GM10248 (cell line): ENCODE measurements around the gene LBP.

Experiments
- CTCF ChIA-PET: fragments of 300-600 bp; sonication (Branson Sonifier 250); formaldehyde crosslinking; extraction: SDS; loops from one replicate; lab custom pipeline; 2021; ENCODE audit warnings: antibody characterized with exemption; lab: Yijun Ruan, JAX
- POLR2A ChIA-PET: fragments of 350-650 bp; sonication (Branson Sonifier 250); formaldehyde crosslinking; extraction: SDS; loops from one replicate; lab custom pipeline; 2020; ENCODE audit warnings: antibody characterized with exemption; lab: Yijun Ruan, JAX
- DNase-seq: peaks from one replicate; pipeline ENCODE4 v3.0.0; 2012; ENCODE audit errors: extremely low spot score
- TF ChIP-seq, protein P1 (sequence below): IDR thresholded peaks from 2 replicates; pipeline ENCODE4 v1.5.1; 2012; ENCODE audit warnings: mild to moderate bottlenecking, low read depth; ENCODE audit errors: extremely low read depth, missing control alignments, control extremely low read depth

The LBP gene

DNA sequence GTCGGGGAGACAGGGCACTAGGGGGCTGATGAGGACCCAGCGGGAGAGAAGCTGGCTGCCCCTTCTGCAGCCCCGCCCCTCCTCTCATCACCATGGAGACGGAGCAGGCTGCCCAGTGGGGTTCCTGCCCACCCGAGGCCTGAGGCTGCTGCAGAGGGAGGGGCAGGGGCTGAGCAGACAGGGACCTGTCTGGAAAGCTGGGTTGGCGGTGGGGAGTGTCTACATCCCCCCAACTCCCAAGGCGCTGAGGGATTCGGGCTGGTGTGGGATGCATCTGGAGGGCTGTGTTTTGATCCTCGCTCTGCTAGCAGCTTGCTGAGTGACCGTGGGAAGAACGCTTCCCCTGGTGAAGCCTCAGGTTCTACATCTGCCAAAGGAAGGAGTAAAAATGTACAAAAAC lies 43.5 kb upstream of the LBP start:
- CTCF ChIA-PET, result interaction anchor here (1.5 kb wide), 1 partner anchor 81 kb away, joined by 6 read pairs; no protein-coding TSS in a partner anchor
- DNase-seq, result no peak
- POLR2A ChIA-PET, result no interaction called here
- TF ChIP-seq, protein P1, sequence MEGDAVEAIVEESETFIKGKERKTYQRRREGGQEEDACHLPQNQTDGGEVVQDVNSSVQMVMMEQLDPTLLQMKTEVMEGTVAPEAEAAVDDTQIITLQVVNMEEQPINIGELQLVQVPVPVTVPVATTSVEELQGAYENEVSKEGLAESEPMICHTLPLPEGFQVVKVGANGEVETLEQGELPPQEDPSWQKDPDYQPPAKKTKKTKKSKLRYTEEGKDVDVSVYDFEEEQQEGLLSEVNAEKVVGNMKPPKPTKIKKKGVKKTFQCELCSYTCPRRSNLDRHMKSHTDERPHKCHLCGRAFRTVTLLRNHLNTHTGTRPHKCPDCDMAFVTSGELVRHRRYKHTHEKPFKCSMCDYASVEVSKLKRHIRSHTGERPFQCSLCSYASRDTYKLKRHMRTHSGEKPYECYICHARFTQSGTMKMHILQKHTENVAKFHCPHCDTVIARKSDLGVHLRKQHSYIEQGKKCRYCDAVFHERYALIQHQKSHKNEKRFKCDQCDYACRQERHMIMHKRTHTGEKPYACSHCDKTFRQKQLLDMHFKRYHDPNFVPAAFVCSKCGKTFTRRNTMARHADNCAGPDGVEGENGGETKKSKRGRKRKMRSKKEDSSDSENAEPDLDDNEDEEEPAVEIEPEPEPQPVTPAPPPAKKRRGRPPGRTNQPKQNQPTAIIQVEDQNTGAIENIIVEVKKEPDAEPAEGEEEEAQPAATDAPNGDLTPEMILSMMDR, result no peak

DNA sequence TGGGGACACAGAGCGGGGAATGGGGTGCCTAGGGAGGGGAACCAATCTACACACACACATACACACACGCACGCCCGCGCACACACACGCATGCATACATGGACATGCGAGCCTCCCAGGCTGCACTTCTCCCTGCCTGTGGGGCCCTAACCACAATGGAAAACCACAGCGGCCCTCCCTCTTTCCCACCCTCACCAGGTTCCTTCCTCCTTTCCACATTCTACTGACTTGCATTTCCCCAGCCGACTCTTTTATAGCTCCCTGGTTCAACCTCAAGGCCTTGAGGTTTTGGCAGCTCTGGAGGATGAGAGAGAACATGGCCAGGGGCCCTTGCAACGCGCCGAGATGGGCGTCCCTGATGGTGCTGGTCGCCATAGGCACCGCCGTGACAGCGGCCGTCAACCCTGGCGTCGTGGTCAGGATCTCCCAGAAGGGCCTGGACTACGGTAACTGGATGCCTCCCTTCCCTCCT lies 42.3 kb upstream of the LBP start, which contains the start of gene BPI:
TSS of gene BPI (plus strand) at position 249 of the 472 bp plus-strand sequence. CDS start at position 317, 68 bp downstream.
- POLR2A ChIA-PET, result no interaction called here
- DNase-seq, result no peak
- TF ChIP-seq, protein P1, result no peak
- CTCF ChIA-PET, result interaction anchor here (1.1 to 2.5 kb wide), 4 partner anchors 9 to 82 kb away, joined by 3 to 10 read pairs (median 4); no protein-coding TSS in a partner anchor

DNA sequence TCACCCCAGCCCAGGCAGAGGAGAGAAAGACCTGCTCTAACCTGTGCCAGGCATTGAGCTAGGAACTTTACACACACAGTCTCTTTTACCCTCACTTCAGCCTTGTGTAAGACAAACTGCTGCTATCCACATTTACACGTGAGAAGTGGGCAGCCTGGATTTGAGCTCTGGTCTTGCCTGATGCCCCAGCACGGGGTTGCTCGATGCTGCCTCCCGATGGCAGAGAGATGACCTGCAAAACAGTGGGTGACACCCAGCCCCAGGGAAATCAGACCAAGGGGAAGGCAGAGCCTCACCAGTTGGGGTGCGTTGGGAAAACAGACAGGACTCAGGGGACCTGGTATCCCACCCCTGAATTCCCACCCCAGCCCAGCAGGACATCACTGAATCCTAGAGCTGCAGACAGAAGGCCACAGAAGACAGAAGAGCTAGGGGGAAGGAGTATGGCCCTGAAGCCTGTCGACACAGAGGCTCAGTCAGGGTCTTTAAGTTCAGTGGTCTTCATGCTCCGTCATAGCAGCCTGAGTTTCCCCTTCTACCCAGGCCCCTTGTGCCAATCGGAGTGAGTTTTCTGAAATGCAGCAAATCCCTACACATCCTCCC lies 41.3 kb upstream of the LBP start:
- CTCF ChIA-PET, result interaction anchor here (0.9 to 2.5 kb wide), 6 partner anchors 10 to 84 kb away, joined by 3 to 10 read pairs (median 4); no protein-coding TSS in a partner anchor

DNA sequence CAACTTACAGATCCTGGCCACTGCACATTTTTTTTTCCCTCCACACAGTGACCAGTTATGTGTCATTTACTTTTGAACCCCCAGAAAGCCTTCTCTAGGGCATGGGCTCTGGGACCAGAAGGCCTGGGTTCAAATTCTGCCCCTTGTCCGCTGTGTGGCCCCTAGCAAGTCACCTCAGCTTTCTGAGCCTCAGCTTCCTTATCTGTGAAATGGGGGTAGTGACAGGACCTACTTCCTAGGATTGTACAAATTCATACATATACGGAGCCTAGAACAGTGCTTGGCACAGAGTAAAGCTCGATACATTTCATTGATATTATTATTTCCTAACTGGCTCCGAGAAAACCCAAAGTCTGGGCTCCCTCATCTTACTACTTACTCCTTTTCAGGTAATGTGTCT lies 40.7 kb upstream of the LBP start:
- ChIA-PET CTCF (interaction anchor here (0.9 to 2.5 kb wide), 4 partner anchors 10 to 84 kb away, joined by 3 to 10 read pairs (median 4); no protein-coding TSS in a partner anchor), POLR2A (no interaction called here)
- TF ChIP-seq, protein P1, result no peak
- DNase-seq, result no peak

More for the DNA sequence above, 41.3 kb upstream of the LBP start:
- POLR2A ChIA-PET, result no interaction called here
- TF ChIP-seq, protein P1, result peak; percentile 33
- DNase-seq, result peak; percentile 47

DNA sequence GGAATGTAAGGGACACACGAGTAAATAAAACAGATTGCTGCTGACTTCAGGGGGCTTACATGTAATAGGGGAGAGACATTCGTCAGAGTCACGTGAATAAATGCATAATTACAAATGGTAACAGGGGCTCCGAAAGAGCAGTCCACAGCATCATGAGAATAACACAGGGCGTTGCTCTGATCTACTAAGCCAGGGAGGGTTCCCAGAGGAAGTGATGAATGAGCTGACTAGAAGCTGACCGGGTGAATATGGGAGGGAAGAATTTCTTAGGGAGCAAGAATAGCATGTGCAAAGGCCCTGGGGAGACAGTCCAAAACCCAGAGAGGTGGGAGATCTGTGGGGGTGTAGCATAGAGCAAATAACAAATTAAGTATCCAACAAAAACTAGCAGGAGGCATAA lies 39.9 kb upstream of the LBP start:
- no peak for DNase-seq
- POLR2A ChIA-PET, result no interaction called here
- CTCF ChIA-PET, result interaction anchor here (1.5 kb wide), 1 partner anchor 85 kb away, joined by 4 read pairs; no protein-coding TSS in a partner anchor
- TF ChIP-seq, protein P1, result no peak

DNA sequence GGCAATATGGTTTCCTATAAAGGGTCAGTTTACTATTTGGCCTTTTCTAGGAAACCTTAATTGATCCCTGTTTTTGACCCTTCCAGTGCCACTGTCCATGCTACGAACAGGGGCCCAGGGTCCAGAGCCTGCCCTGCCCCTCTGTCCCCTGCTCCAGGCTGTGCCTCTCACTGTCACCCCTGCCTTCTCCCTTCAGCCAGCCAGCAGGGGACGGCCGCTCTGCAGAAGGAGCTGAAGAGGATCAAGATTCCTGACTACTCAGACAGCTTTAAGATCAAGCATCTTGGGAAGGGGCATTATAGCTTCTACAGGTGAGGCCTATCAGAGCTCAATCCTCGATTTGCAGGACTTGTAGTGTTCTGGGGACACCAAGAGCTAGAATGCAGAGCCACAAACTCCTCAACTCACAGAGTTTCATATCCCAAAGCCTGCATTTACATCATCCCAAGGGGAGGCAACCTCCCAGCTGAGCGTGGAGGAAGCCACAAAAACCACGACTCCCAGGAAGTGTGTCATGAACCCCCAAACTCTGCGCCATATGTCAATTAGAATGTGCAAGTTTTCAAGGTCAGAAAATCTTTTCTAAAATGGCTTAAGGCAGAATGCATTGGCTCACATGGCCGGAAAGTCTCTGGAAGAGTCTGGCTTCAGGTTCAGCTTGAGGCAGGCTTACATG lies 38.8 kb upstream of the LBP start:
- TF ChIP-seq, protein P1, result no peak
- CTCF ChIA-PET, result interaction anchor here (1.3 kb wide), 1 partner anchor 50 kb away, joined by 3 read pairs; no protein-coding TSS in a partner anchor
- POLR2A ChIA-PET, result no interaction called here
- DNase-seq, result no peak
